Adipose tissue (tissue), 3 donors: ENCODE measurements around the gene CRACDL. TPM values are rescaled to one million over a fixed set of nuclear protein-coding genes. Genes with fewer than 3 reads are reported as not detected.

Source experiments
- H3K27ac ChIP-seq: one replicate; pipeline ENCODE4 v1.5.1; 2013; ENCODE audit warnings: low read depth, low read length
- WGBS, 3 donors: extraction: QIAGEN DNeasy Blood & Tissue Kit; methylation state at CpG; one replicate each; pipeline ENCODE4 v1.1.7; 2013; 5-methylcytosine and 5-hydroxymethylcytosine counted together
- polyA plus RNA-seq, 3 donors: library from polyadenylated mRNA; stranded (reverse); fragments of 200-250 nt; gene quantifications; one replicate each; pipeline ENCODE4 v1.2.3, GENCODE V29; 2013
- donor health status: healthy with polysubstance abuse.
- donor health status: Bipolar disorder and iron deficiency.
- donor health status: healthy.

CRACDL gene
- polyA plus RNA-seq, 3 donors, result 2.0 to 4.5 (median 3.6) TPM

- 89 to 91% (median 89%) methylated on average over 10 of the region's 10 CpGs for WGBS, 3 donors
- no peak overlapping the region for H3K27ac ChIP-seq
Measured at GRCh38 chr2:98872526-98872925, 63.5 kb downstream of the CRACDL start.

- 93 to 94% (median 94%) methylated on average over 2 of the region's 2 CpGs for WGBS, 3 donors
Measured at GRCh38 chr2:98871506-98871905, 64.5 kb downstream of the CRACDL start.

GRCh38 chr2:98870516-98871158, 65.4 kb downstream of the CRACDL start:
- no peak overlapping the region for H3K27ac ChIP-seq
- WGBS, 3 donors, result 80 to 87% (median 80%) methylated on average over 15 of the region's 15 CpGs

More at GRCh38 chr2:98871506-98871905, 64.5 kb downstream of the CRACDL start:
- H3K27ac ChIP-seq, result no peak overlapping the region

- 19 to 60% (median 55%) methylated on average over 4 of the region's 4 CpGs for WGBS, 3 donors
- H3K27ac ChIP-seq, result no peak overlapping the region
Measured at GRCh38 chr2:98869870-98870269, 66.2 kb downstream of the CRACDL start.

- 39 to 70% (median 66%) methylated on average over 10 of the region's 10 CpGs for WGBS, 3 donors
- no peak overlapping the region for H3K27ac ChIP-seq
Measured at GRCh38 chr2:98869272-98869641, 66.8 kb downstream of the CRACDL start.

GRCh38 chr2:98868548-98869271, 67.3 kb downstream of the CRACDL start:
- 80 to 82% (median 81%) methylated on average over 10 of the region's 10 CpGs for WGBS, 3 donors

GRCh38 chr2:98867539-98868309, 68.3 kb downstream of the CRACDL start:
- whole genome bisulfite sequencing, 3 donors, result 85 to 86% (median 85%) methylated on average over 7 of the region's 7 CpGs
- no peak overlapping the region for H3K27ac ChIP-seq

More at GRCh38 chr2:98868548-98869271, 67.3 kb downstream of the CRACDL start:
- H3K27ac ChIP-seq, result no peak overlapping the region

GRCh38 chr2:98866033-98866432, 70.0 kb downstream of the CRACDL start:
- no peak overlapping the region for H3K27ac ChIP-seq
- 89 to 95% (median 90%) methylated on average over 3 of the region's 3 CpGs for WGBS, 3 donors

GRCh38 chr2:98861601-98862000, 74.4 kb downstream of the CRACDL start:
- H3K27ac ChIP-seq, result no peak overlapping the region
- WGBS, 3 donors, result 45 to 79% (median 70%) methylated on average over 1 of the region's 1 CpG

GRCh38 chr2:98859323-98859722, 76.7 kb downstream of the CRACDL start:
- WGBS, 3 donors, result 64 to 93% (median 79%) methylated on average over 2 of the region's 2 CpGs
- no peak overlapping the region for H3K27ac ChIP-seq

- WGBS, 3 donors, result 39 to 85% (median 65%) methylated on average over 1 of the region's 1 CpG
- H3K27ac ChIP-seq, result no peak overlapping the region
Measured at GRCh38 chr2:98857001-98857400, 79.0 kb downstream of the CRACDL start.

GRCh38 chr2:98854682-98855081, 81.3 kb downstream of the CRACDL start:
- no peak overlapping the region for H3K27ac ChIP-seq
- WGBS, 3 donors, result 95 to 97% (median 96%) methylated on average over 5 of the region's 5 CpGs

GRCh38 chr2:98852932-98853331, 83.1 kb downstream of the CRACDL start:
- 66 to 77% (median 68%) methylated on average over 2 of the region's 2 CpGs for WGBS, 3 donors
- H3K27ac ChIP-seq, result no peak overlapping the region

GRCh38 chr2:98850074-98850473, 86.0 kb downstream of the CRACDL start:
- 86 to 93% (median 91%) methylated on average over 10 of the region's 10 CpGs for WGBS, 3 donors
- H3K27ac ChIP-seq, result no peak overlapping the region

GRCh38 chr2:98849113-98849512, 86.9 kb downstream of the CRACDL start:
- no peak overlapping the region for H3K27ac ChIP-seq
- WGBS, 3 donors, result 78 to 86% (median 86%) methylated on average over 5 of the region's 5 CpGs

- WGBS, 3 donors, result 70 to 82% (median 81%) methylated on average over 5 of the region's 5 CpGs
- no peak overlapping the region for H3K27ac ChIP-seq
Measured at GRCh38 chr2:98847853-98848252, 88.2 kb downstream of the CRACDL start.

GRCh38 chr2:98846041-98846440, 90.0 kb downstream of the CRACDL start:
- H3K27ac ChIP-seq, result no peak overlapping the region

- H3K27ac ChIP-seq, result no peak overlapping the region
- 82 to 88% (median 85%) methylated on average over 3 of the region's 3 CpGs for WGBS, 3 donors
Measured at GRCh38 chr2:98842136-98842535, 93.9 kb downstream of the CRACDL start.

- no peak overlapping the region for H3K27ac ChIP-seq
- 68 to 87% (median 81%) methylated on average over 3 of the region's 3 CpGs for WGBS, 3 donors
Measured at GRCh38 chr2:98839292-98839691, 96.7 kb downstream of the CRACDL start.
